H1 (cell line): ENCODE results near the gene SERPINA6. TPM values are rescaled to one million over a fixed set of nuclear protein-coding genes. Genes with fewer than 3 reads are reported as not detected.
A peak's percentile ranks its signal among the peaks of the same experiment; 100 is the strongest.

ENCODE experiments used
- CTCF ChIA-PET: fragments of 300-600 bp; sonication (Branson Sonifier 250); formaldehyde crosslinking; loops from one replicate; lab custom pipeline; 2021; ENCODE audit not compliant: partially characterized antibody; lab: Charles Lee
- POLR2A ChIA-PET: fragments of 300-600 bp; sonication (Branson Sonifier 250); formaldehyde crosslinking; loops from one replicate; lab custom pipeline; 2021; ENCODE audit warnings: inconsistent platforms; ENCODE audit not compliant: partially characterized antibody; lab: Charles Lee
- DNase-seq, 2 experiments: peaks; one replicate each; pipeline versions ENCODE4 v3.0.0 to v3.0.0-alpha.2; 2010 to 2022; ENCODE audit warnings: low spot score in 2 of 2, low read depth in 1 of 2, mixed read lengths in 1 of 2
- FAIRE-seq: peaks from 2 replicates; lab custom pipeline; 2011; peaks lifted over from hg19 to GRCh38; lab: Jason Lieb, UNC
- H2AFZ ChIP-seq: 2 replicates; pipeline ENCODE4 v1.8.1; 2012; ENCODE audit warnings: low read length, inconsistent platforms
- H2AK5ac ChIP-seq: 2 replicates; pipeline ENCODE4 v1.6.1; 2013; ENCODE audit warnings: low read depth, low read length
- H2BK120ac ChIP-seq: replicated peaks from 2 replicates; pipeline ENCODE3; 2013; ENCODE audit warnings: low read depth, low read length, inconsistent platforms
- H2BK12ac ChIP-seq: 2 replicates; pipeline ENCODE4 v1.6.1; 2013; ENCODE audit warnings: low read depth, low read length
- H2BK15ac ChIP-seq: 2 replicates; pipeline ENCODE4 v1.6.1; 2013; ENCODE audit warnings: low read length
- H2BK20ac ChIP-seq: 2 replicates; pipeline ENCODE4 v1.6.1; 2013; ENCODE audit warnings: low read length
- H2BK5ac ChIP-seq: 2 replicates; pipeline ENCODE4 v1.6.1; 2013; ENCODE audit warnings: low read depth, low read length
- H3K14ac ChIP-seq: 2 replicates; pipeline ENCODE4 v1.6.1; 2013; ENCODE audit warnings: inconsistent platforms; ENCODE audit not compliant: insufficient read length
- H3K18ac ChIP-seq: 2 replicates; pipeline ENCODE4 v1.6.1; 2013; ENCODE audit warnings: low read length; ENCODE audit errors: extremely low read depth
- H3K23ac ChIP-seq: 2 replicates; pipeline ENCODE4 v1.6.1; 2013; ENCODE audit warnings: inconsistent platforms; ENCODE audit not compliant: insufficient read length
- H3K23me2 ChIP-seq: 2 replicates; pipeline ENCODE4 v1.6.1; 2013; ENCODE audit warnings: low read depth, low read length
- H3K27ac ChIP-seq: 2 replicates; pipeline ENCODE4 v1.6.1; 2011; ENCODE audit warnings: low read depth, low read length, inconsistent platforms
- H3K27me3 ChIP-seq, 4 experiments: replicated peaks in 1 of 4; 1 replicate in 1 of 4; 2 replicates in 3 of 4; pipeline versions ENCODE4 v1.6.1 to v1.8.1; 2011 to 2013; ENCODE audit warnings: low read length in 3 of 4, mild to moderate bottlenecking in 3 of 4, inconsistent platforms in 2 of 4, mixed read lengths in 2 of 4, moderate library complexity in 1 of 4; ENCODE audit not compliant: control insufficient read depth in 3 of 4, insufficient read depth in 3 of 4; ENCODE audit errors: extremely low read depth in 1 of 4
- H3K36me3 ChIP-seq, 4 experiments: 2 replicates each; pipeline versions ENCODE4 v1.6.1 to v1.8.1; 2011 to 2013; ENCODE audit warnings: mild to moderate bottlenecking in 4 of 4, low read length in 3 of 4, moderate library complexity in 2 of 4, control low read depth in 1 of 4, inconsistent platforms in 1 of 4; ENCODE audit not compliant: insufficient read depth in 4 of 4, control insufficient read depth in 2 of 4
- H3K4ac ChIP-seq: replicated peaks from 2 replicates; pipeline ENCODE3; 2013; ENCODE audit warnings: low read length, low read depth, mixed read lengths, inconsistent platforms; ENCODE audit not compliant: insufficient read length
- H3K4me1 ChIP-seq, 4 experiments: replicated peaks in 1 of 4; 1 replicate in 1 of 4; 2 replicates in 3 of 4; pipeline versions ENCODE4 v1.6.1 to v1.8.1; 2011 to 2013; ENCODE audit warnings: low read length in 3 of 4, inconsistent platforms in 2 of 4, mixed read lengths in 1 of 4; ENCODE audit not compliant: insufficient read depth in 4 of 4, control insufficient read depth in 3 of 4
- H3K4me2 ChIP-seq, 2 experiments: 2 replicates each; pipeline versions ENCODE4 v1.6.1 to v1.8.1; 2011 to 2013; ENCODE audit warnings: low read depth in 2 of 2, low read length in 2 of 2, control low read depth in 1 of 2, inconsistent platforms in 1 of 2, mild to moderate bottlenecking in 1 of 2; ENCODE audit not compliant: insufficient read depth in 1 of 2
- H3K4me3 ChIP-seq, 4 experiments: fragments of 200-600, 300-600 bp in 1 of 4; sonication (generic), shearing (Covaris generic), sonication (Bioruptor Twin) in 1 of 4; 2 replicates each; pipeline versions ENCODE4 v1.5.1 to v1.8.1; 2011 to 2016; ENCODE audit warnings: low read length in 4 of 4, low read depth in 3 of 4, control low read depth in 2 of 4, inconsistent platforms in 2 of 4, mild to moderate bottlenecking in 2 of 4, mixed read lengths in 1 of 4, moderate library complexity in 1 of 4; ENCODE audit not compliant: insufficient read depth in 2 of 4; ENCODE audit errors: extremely low read depth in 1 of 4
- H3K56ac ChIP-seq: replicated peaks from 2 replicates; pipeline ENCODE3; 2013; ENCODE audit warnings: low read depth, mild to moderate bottlenecking, mixed read lengths, low read length, inconsistent platforms; ENCODE audit not compliant: insufficient read length
- H3K79me1 ChIP-seq: 2 replicates; pipeline ENCODE4 v1.6.1; 2013; ENCODE audit warnings: low read depth, low read length, control low read depth
- H3K79me2 ChIP-seq, 2 experiments: 2 replicates each; pipeline versions ENCODE4 v1.6.1 to v1.8.1; 2012 to 2013; ENCODE audit warnings: low read length in 2 of 2, mild to moderate bottlenecking in 2 of 2, inconsistent platforms in 1 of 2; ENCODE audit not compliant: insufficient read depth in 2 of 2, control insufficient read depth in 1 of 2
- H3K9ac ChIP-seq, 4 experiments: replicated peaks in 1 of 4; 1 replicate in 1 of 4; 2 replicates in 3 of 4; pipeline versions ENCODE4 v1.6.1 to v1.8.1; 2011 to 2013; ENCODE audit warnings: low read depth in 3 of 4, low read length in 3 of 4, control low read depth in 2 of 4, mild to moderate bottlenecking in 2 of 4, moderate library complexity in 2 of 4, inconsistent platforms in 1 of 4; ENCODE audit errors: extremely low read depth in 1 of 4
- H3K9me3 ChIP-seq, 2 experiments: 2 replicates each; pipeline versions ENCODE4 v1.6.1 to v1.8.1; 2012 to 2013; ENCODE audit warnings: mild to moderate bottlenecking in 2 of 2, moderate library complexity in 2 of 2, control low read depth in 1 of 2, inconsistent platforms in 1 of 2, low read depth in 1 of 2, low read length in 1 of 2, mixed read lengths in 1 of 2; ENCODE audit not compliant: insufficient read depth in 2 of 2
- H4K20me1 ChIP-seq, 2 experiments: replicated peaks in 1 of 2; 2 replicates each; pipeline versions ENCODE3 to v1.8.1; 2011 to 2013; ENCODE audit warnings: inconsistent platforms in 2 of 2, low read length in 2 of 2, mild to moderate bottlenecking in 1 of 2; ENCODE audit not compliant: insufficient read depth in 2 of 2, control insufficient read depth in 1 of 2
- H4K5ac ChIP-seq: 2 replicates; pipeline ENCODE4 v1.6.1; 2013; ENCODE audit warnings: low read length, low read depth, mixed read lengths, inconsistent platforms; ENCODE audit not compliant: insufficient read length
- H4K8ac ChIP-seq: 2 replicates; pipeline ENCODE4 v1.8.0; 2013; ENCODE audit warnings: mild to moderate bottlenecking, moderate library complexity, low read length, inconsistent platforms; ENCODE audit not compliant: insufficient read depth; ENCODE audit errors: extremely low read depth
- H4K91ac ChIP-seq: replicated peaks from 2 replicates; pipeline ENCODE3; 2013; ENCODE audit warnings: low read length, mixed read lengths, inconsistent platforms; ENCODE audit not compliant: insufficient read length
- ASH2L ChIP-seq: fragments of 200-600, 300-600 bp; sonication (generic); IDR thresholded peaks from one replicate; pipeline ENCODE4 v1.7.1; 2017; ENCODE audit warnings: low read length
- EP300 ChIP-seq, 2 experiments: IDR thresholded peaks; 1 replicate in 1 of 2; 2 replicates in 1 of 2; pipeline ENCODE4 v1.6.1; 2011 to 2012; ENCODE audit warnings: low read depth in 2 of 2, low read length in 2 of 2, mild to moderate bottlenecking in 2 of 2, borderline replicate concordance in 1 of 2, inconsistent platforms in 1 of 2, moderate library complexity in 1 of 2
- GTF2F1 ChIP-seq: IDR thresholded peaks from 2 replicates; pipeline ENCODE4 v1.6.1; 2012; ENCODE audit warnings: low read depth, low read length, improper control_type of control experiment, borderline replicate concordance
- POLR2AphosphoS5 ChIP-seq: IDR thresholded peaks from 2 replicates; pipeline ENCODE4 v1.6.1; 2011; ENCODE audit warnings: low read depth, low read length
- RAD21 ChIP-seq, 2 experiments: IDR thresholded peaks in 1 of 2; conservative IDR thresholded peaks in 1 of 2; 2 replicates each; pipeline ENCODE4 v1.6.1; 2011; ENCODE audit warnings: low read depth in 2 of 2, low read length in 2 of 2, improper control_type of control experiment in 1 of 2, inconsistent platforms in 1 of 2, mild to moderate bottlenecking in 1 of 2, moderate library complexity in 1 of 2
- WGBS, 2 experiments: shearing (Covaris generic) in 1 of 2; methylation state at CpG; one replicate each; pipeline versions ENCODE4 v1.1.6 to v1.1.7; 2013 to 2015; ENCODE audit warnings: low lambda C conversion rate in 2 of 2, mixed read lengths in 2 of 2, inconsistent platforms in 1 of 2, low coverage in 1 of 2, missing lambda C conversion rate in 1 of 2; ENCODE audit not compliant: insufficient replicate concordance in 2 of 2, insufficient coverage in 1 of 2, insufficient read length in 1 of 2; ENCODE audit errors: extremely low coverage in 1 of 2, missing lambda C conversion rate in 1 of 2; 5-methylcytosine and 5-hydroxymethylcytosine counted together
- polyA plus RNA-seq, 7 experiments: library from polyadenylated mRNA; depleted of rRNA in 3 of 7; stranded (reverse) in 5 of 7; unstranded in 2 of 7; fragments of >200 nt in 5 of 7; fragments of 200-250 nt in 2 of 7; gene quantifications; 1 replicate in 5 of 7; 2 replicates in 1 of 7; 4 replicates in 1 of 7; pipeline versions ENCODE4 v1.2.1 to v1.2.3, GENCODE V29; 2011 to 2013; ENCODE audit warnings: missing spikeins in 2 of 7, mixed read lengths in 2 of 7
- total RNA-seq: library from RNA; stranded (reverse); fragmentation: NEBNext Ultra II Directional; extraction: Animal tissue kit (Norgen Biotek cat#: 25700); gene quantifications from 2 replicates; pipeline ENCODE4 v1.2.1, GENCODE V29; 2021

The SERPINA6 gene
- total and polyA plus RNA-seq, 2 of the 8 experiments (the other 6 are each of a cell fraction or from before 2014, with no cell fraction given), result not detected

DNA sequence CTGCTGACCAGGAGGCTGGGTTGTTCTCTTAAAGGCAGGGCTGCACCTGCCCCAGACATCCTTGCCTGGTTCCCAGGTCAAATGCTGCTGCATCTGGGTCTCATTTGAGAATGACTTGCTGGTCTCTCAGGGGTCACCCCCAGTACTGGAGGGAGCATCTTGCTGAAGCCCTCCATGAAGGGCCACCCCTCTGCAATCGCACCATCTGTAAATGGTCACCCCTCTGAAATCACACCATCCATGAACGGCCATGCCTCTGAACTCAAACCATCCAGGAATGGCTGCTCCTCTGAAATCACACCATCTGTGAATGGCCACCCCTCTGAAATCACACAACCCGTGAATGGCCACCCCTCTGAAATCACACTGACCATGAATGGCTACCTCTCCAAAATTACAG lies 7.3 kb upstream of the SERPINA6 start:
- Histone ChIP-seq H3K14ac (no peak overlapping the region), H3K36me3 (no peaks in the 10 kb centered on the region), H3K9ac (no peak overlapping the region), H4K20me1 (no peaks in the 10 kb centered on the region), H3K18ac (no peak overlapping the region), H3K56ac (no peak overlapping the region), H3K23me2 (no peaks in the 10 kb centered on the region), H4K91ac (no peak overlapping the region), H2BK12ac (no peak overlapping the region), H3K79me2 (no peaks in the 10 kb centered on the region), H3K4me3 (no peak overlapping the region), H3K23ac (no peak overlapping the region), H4K5ac (no peak overlapping the region), H3K27me3 (0 out of 7 replicates have a peak, but pooled peaks cover 0 to 2% (median 0%) of the 10 kb centered on the region in 4 experiments), H3K9me3 (no peaks in the 10 kb centered on the region), H2AFZ (no peak overlapping the region; the same call in 1 of the 2 replicates), H2BK15ac (no peak overlapping the region), H2BK20ac (no peak overlapping the region), H2AK5ac (no peak overlapping the region), H3K79me1 (no peaks in the 10 kb centered on the region), H2BK5ac (no peak overlapping the region), H3K4ac (no peak overlapping the region), H2BK120ac (no peak overlapping the region), H3K4me1 (no peaks in the 10 kb centered on the region), H4K8ac (no peak overlapping the region), H3K4me2 (no peak overlapping the region), H3K27ac (no peak overlapping the region)
- ChIA-PET CTCF (interaction anchor here (0.6 to 3.9 kb wide), 6 partner anchors 10 to 156 kb away, joined by 3 to 13 read pairs (median 3); no protein-coding TSS in a partner anchor), POLR2A (no interaction called here)
- WGBS, 2 experiments, result 89% methylated on average over 3 of the region's 3 CpGs; no CpG with 5 or more reads in 1 of the 2 experiments
- DNase-seq (peak in 1 of 2 experiments; percentile 27), FAIRE-seq (no peak)
- TF ChIP-seq POLR2AphosphoS5, result no peak
- TF ChIP-seq GTF2F1, result no peak
- no peak for TF ChIP-seq EP300 (IDR thresholded peaks at IDR 0.05; ENCODE audit: borderline replicate concordance in 1 of 2, low read depth in 2 of 2, low read length in 2 of 2)
- no peak for TF ChIP-seq RAD21 (IDR thresholded peaks at IDR 0.05 in 1 of 2, conservative IDR thresholded peaks at IDR 0.05 in 1 of 2; ENCODE audit: low read depth in 2 of 2, low read length in 2 of 2)
- no peak for TF ChIP-seq ASH2L
